HG03342 (cell line): Measurements from ENCODE around the gene TUFM.
"Not testable (repeated sequence)": the region's sequence is repeated elsewhere in the genome, so short reads cannot be mapped to it uniquely, and the experiment has no call there.

ENCODE experiments used
- ATAC-seq: cut with Tn5 transposase; IDR thresholded peaks from one replicate; pipeline ENCODE4 v1.9.1; 2021; ENCODE audit warnings: mild to moderate bottlenecking, moderate library complexity; ENCODE audit not compliant: unreplicated experiment

Gene TUFM

DNA sequence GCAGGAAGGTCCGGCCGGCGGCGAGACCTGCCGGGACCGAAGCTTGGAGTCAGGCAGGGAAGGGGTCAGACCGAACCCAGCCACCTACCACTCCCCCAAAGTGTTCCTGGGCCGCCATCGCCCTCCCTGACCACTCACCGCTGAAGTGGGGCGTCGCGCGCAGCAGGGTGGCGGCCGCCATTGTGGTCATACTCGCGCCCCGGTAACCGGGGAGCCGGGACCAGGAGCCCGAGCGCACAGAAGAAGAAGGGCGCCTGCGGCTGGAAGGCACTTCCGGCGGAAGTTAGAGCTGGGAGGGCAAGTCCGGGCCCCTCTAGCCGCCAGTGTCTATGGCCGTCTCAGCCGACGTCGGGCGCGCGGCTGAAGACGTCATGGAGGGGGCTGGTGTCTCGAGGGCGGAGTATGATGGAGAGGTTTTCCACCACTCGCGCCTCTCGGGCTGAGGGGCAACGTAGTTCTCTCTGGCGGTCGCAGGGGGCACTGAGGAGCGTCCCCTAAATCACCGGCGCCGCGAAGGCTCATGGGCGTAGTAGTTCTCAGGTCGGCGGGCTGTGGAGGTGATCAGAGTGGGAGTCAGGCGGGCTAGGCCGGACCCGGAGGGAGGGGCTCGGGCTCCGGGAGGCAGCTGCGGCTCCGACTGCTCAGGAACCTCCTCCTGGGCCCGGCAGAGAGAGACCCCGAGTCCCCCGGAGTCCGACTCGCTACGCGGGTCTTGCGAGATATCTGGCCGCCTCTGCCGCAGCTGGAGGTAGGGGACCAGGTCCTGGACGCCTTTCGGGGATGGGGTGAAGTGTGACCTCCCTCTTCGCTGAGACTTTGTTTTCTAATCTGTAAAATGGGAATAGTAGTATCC is at the start of gene TUFM:
TSS of gene TUFM (minus strand) at position 269 of the 853 bp plus-strand sequence. CDS start at position 190, 79 bp downstream.
- ATAC-seq, result peak; percentile 89

DNA sequence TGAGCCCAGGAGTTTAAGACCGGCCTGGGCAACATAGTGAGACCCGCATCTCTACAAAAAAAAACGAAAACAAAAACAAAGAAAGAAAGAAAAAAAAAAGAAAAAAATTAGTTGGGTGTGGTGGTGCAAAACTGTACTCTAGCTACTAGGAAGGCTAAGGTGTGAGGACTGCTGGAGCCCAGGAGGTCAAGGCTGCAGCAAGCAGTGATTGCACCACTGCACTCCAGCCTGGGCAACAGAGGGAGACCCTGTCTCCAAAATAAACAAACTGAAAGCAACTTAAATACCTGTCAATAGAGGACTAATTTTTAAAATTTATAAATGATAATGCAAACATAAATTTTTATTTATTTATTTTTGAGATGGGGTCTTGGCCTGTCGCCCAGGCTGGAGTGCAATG is 49.5 kb upstream of the TUFM start:
- no peak for ATAC-seq

DNA sequence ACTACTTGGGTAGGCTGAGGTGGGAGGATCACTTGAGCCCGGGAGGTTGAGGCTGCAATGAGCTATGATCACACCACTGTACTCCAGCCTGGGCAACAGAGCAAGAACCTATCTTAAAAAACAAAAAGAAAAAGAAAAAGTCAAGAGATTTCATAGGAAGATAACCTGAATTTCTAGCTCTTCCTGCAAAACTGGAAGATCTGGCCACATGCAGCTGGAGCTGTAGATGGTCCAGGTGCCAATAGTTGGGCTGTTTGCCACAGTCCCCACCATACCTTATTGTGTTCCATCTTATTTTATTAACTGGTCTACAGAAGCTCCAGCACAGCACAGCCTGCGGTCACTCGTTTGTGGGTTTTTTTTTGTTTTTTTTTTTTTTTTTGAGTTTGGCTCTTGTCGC is 47.1 kb upstream of the TUFM start:
- no peak for ATAC-seq

DNA sequence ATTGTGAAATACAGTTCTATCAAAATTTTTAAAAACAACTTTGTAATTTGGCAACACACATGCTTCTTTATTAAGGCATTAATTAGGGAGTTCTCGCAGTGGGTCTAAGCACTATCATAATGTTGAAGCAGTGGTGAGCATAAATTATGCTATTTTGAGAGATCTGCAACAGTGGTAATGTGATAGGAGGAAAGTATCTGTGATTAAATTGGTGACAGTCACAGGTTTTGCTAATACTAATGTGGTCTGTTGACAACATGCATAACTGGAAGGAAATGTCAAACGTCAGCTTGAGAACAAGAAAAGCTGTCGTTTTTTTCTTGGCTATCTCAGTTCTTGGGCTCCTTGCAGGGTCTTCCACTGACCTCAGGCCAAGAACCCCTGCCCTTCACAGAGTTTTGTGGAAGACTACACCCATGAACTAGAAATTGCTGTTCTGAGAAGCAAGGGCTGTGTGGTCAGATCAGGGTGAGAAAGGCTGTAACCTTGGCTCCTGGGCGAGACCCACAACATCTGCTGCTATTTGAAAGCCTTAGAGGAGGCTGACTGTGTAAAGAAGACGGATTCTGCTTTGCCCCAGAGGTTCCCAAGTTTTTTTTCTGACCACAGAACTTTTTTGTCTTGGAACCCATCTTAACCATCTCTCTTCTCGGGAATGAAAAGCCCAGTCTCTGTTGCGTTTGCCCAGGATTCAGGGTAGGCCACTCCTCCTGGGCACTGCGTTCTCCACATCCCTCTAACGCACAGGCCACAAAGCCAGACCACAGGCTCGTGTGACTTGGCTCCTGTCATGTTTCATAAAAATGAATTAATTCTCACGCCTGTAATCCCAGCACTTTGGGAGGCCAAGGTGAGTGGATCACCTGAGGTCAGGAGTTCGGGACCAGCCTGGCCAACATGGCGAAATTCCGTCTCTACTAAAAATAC is 46.1 kb upstream of the TUFM start:
- ATAC-seq, result no peak

DNA sequence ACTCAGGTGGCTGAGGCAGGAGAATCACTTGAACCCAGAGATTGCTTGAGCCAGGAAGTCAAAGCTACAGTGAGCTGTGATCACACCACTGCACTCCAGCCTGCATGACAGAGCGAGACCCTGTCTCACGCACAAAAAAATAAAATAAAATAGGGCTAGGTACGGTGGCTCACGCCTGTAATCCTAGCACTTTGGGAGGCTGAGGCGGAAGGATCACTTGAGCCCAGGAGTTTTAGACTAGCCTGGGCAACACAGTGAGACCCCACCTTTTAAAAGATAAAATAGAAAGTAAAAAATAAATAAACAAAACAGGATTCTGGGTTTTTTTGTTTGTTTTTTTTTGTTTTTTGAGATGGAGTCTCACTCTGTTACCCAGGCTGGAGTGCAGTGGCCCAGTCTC is 44.2 kb upstream of the TUFM start:
- ATAC-seq, result not testable (repeated sequence)

DNA sequence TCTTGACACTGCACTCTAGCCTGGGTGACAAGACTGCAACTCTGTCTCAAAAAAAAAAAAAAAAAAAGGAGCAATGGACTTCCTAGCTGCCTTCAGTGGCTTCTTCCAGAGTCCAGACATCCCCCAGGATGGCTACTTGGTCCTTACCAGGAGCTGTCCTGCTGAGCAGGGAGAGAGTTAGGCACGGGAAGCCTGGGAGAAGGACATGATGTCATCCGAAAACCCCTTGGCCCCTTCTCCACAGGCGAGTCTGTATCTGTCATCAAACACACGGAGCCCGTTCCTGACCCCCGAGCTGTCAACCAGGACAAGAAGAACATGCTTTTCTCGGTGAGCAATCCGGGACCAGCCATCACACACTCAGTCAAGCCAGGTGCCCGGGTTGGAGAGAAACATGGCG is 40.8 kb upstream of the TUFM start:
- no peak for ATAC-seq

DNA sequence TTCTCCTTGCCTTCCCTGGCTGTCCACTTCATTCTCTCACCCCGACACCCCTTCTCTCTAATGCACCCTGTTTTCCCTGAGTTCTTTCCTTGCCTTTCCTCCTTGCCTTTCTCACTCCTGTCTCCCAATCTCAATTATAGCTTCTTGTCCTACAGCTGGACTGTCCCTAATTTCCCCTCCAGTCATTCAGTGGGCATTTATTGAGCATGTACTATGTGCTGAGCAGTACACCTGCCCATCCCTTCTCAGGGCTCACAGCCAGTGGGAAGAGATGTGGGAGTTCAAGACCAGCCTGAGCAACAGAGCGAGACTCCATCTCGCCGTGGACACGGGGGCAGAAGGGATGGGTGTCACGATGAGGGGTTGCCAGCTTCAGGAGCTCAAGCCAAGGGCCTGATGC is 37.9 kb upstream of the TUFM start:
- ATAC-seq, result no peak

DNA sequence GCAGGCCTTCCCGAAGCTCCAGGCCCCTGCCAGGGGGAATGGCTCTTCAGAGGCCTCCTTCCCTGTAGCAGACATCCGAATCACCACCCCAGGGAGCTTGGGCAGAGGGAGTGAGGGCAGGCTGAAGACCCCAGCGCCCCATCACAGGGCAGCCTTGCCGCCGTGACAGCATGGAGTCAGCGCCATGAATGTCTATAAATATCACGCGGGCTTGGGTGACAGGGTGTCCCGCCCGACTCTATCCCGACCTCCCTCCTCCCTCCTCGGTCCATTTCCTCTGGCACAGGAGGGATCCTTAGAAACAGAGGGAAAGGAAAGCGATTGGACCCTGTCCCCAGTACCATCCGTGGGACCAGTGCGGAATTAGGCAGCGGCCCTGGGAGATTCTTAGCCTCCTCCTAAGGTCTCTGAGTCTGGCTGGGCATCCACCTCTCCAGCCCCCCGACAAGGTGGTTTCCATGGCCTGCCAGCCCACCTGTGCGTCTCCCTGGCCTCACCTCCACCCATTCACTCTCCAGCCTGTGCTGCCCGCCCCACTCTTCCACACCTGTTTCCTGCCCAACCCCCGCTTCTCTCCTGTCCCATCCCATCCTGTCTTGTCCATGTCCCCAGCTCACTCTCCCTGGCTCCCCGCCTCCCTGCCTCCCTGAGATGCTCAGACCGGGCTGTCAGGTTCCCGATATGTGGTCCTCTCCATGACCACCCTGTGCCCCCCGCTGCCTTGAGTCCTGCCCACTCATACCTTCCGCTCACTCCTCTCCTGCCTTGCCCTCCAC is 37.3 kb upstream of the TUFM start:
- ATAC-seq, result no peak

DNA sequence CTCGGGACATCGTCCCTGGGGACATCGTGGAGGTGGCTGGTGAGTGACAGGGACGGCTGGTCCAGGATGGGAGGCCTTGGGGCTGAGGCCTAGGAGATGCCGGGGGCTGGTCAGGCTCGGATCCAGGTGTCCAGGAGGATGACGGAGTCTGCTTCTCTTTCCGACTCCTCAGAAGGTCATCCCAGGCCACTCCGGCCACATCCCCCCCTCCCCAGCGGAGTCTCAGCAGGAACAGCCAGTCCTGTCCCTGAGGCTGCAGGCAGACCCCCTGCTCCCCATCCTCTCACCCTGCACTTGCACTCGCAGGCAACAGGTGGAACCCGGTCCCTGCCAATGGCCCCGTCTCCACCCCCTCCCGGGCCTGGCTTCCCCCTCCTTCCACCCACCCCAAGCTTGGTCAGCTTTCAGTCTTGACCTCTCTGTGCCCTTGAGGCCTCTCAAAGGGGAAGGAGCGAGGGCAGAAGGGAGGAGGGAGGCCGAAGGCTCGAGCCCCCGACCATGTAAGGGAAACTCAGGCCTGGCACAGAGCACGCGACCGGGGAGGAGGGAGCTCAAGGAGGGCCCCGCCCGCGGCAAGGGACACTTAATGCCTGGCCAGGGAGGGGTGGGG is 36.5 kb upstream of the TUFM start:
- no peak for ATAC-seq

DNA sequence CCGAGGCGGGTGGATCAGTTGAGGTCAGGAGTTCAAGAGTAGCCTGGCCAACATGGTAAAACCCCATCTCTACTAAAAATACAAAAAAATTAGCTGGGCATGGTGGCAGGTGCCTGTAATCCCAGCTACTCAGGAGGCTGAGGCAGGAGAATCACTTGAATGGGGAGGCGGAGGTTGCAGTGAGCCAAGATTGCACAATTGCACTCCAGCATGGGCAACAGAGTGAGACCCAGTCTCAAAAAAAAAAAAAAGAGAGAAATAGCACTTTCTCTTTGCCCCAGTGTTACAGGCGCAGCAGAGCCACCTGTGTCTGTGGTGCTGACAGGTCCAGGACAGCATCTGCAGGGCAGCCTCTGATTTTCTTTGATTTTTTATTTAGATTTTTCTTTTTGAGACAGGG is 35.4 kb upstream of the TUFM start:
- ATAC-seq, result not testable (repeated sequence)

DNA sequence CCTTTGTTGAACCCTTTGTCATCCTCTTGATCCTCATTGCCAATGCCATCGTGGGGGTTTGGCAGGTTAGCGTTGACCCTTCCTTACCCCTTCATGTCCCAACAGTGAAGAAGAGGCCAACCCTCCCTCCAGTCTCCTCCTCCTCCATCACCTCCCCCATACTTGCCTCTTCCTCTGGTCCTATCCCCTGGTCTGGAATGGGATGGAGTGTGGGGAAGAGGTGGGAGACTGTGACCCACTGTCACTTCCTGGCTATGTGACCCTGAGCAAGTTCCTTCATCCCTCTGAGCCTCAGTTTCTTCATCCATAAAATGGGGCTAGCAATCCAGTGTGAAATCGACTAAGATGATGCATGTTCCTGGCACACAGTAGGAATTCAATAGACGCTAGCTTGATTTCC is 34.8 kb upstream of the TUFM start:
- ATAC-seq, result no peak

DNA sequence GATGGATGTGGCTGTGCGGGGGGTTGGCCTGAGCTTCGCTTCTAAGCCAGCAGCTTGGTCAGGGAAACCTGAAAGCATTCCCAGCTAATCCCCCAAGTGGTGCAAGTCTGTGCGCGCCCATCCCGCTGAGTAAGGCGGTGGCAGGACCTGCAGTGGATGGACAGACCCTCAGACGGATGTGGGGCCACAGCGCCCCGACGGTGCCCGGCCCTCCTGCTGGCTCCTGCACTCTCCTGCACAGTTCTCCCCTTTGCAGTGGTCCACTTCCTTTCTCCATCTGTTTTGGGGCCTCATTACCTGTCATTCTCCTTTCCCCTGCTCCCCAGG is 34.4 kb upstream of the TUFM start:
- no peak for ATAC-seq

DNA sequence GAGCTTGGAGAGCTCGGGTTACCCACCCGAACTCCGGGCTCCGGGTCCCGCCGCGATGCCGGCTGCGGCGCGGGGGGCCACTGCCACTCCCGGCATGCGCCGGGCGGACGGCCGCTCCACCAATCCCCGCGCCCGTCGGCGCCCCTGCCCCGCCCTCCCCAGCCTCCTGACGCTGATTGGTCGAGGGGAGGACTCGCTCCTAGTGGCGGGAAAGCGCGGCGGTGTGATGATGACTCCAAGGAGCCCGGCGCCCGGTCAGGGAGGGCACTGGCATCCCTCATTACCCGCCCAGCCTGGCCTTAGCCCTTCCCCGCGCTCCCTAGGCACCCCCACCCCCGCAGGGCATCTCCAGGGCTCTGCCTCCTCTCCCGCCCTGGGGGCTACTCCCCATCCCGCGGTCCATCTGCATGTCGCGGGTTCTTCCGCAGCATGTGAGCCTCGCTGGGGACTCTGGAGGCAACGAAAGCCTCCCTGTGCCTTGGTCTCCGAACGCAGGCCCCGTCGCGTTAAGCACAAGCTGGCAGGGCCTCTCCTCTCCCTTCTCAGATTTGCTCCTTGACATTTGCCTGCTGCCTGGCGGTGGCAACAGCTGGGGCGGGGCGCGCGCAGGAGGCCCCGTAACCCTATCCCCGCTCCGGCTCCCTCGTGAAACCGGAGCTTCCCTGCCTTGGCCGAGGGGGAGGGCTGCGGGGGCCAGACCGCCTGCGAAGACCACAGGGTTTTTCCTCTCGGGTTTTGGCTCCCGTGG is 33.9 kb upstream of the TUFM start:
- ATAC-seq, result peak; percentile 83

DNA sequence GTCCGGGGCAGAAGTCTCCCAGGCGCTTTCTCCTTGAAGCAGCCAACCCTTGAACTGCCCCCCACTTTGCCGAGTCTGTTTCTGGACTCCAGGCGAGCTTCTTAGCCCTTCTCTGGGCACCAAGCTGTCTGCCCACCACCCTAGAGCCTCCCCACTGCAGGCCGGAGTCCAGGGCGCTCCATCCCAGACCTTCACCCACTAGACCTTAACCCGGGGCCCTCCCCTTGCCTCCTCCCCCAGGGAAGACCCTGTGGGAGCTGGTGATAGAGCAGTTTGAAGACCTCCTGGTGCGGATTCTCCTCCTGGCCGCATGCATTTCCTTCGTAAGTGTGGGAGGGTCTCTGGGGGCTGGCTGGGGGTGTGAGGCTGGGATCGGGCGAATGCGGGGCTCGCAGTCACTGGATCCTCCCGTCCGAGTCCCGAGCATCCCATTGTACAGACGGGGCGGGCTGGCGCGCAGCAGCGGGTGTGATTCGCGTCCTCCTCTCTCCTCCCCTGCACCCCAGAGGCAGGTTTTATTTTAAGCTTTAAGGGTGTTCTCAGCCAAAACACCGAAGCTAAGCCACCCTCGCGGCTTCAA is 33.2 kb upstream of the TUFM start:
- ATAC-seq, result peak; percentile 40

DNA sequence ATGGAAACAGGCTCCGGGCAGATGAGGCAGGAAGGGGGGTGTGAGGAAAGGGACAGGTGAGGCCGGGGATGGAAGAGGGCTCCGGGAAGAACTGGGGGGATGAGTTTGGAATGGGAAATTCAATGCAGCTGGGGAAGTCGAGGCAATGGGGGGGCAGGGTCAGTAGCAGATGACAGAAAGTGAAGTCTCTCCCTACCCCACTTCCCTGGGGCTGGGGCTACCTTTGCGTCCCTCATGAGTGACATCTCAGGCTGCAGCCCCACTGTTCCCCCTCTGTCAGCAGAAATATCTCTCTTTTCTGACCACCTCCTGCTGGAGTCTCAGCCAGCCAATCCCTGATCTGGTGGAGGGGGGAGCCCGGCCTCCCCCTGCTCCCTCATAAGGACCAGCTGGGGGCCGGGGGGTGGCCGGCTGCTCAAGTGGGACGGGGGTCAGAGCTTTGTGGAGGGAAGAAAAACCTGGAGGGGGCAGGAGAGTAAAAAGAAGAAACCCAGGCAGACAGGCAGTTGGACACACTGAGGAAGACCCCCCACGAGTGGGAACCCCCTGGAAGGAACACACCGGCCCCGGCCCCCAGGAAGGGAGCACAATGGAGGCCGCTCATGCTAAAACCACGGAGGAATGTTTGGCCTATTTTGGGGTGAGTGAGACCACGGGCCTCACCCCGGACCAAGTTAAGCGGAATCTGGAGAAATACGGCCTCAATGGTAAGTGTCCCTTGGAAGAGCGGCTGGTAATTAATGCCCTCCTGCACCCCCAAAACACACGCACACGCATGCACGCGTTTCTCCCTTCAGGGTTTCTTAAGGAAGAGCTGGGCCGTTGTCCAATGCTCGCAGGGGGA is 32.2 kb upstream of the TUFM start, which contains the start of gene ATP2A1:
TSS of gene ATP2A1 (plus strand) at position 406 of the 844 bp plus-strand sequence. CDS start at position 590, 184 bp downstream.
- ATAC-seq, result no peak

DNA sequence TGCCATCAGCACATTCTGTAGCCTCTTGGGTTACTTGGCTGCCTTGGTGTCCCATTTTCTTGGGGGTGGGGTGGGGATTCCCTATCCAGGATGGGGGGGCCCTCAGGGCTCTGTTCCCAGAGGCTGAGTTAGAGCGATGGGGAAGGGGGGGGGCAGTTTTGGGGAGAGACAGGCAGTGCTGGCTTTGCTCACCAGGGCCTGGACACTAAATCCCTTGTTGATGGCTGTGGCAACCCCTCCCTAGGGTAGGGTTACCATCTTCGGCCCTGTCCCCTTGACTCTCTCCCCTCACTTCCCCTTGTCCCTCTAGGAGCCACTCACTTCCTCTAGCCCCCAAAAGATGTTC is 31.5 kb upstream of the TUFM start:
- no peak for ATAC-seq

DNA sequence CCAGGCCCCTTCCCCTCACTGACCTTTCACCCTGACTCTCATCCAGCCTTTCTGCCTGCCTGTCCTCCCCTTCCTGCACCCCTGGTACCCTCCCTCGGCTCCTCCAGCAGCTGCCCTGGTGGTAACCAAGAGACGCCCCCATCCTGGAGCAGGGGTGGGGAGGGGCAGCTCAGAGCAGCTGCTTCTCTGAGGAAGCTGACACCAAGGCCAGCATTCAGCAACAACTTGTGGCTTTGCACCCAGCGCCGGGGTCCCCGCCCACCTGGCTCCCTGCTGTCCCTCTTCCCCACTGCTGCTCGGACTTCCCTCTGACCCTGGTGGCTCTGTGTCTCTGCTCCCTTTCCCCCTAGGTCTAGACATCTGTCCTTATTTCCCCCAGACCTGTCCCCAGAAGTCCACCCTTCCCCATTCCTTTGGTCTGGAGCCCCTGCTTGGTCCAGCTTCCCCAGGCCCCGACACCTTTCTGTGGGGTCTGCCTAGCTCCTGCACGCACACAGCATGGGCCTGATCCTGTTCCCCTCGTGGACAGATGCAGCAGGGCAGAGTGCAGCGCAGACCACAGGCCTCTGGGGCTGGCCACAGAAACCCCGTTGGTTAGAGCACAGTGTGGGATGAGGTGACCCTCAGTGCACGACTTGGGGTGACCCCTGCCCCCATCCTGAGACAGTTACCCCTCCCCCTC is 31.0 kb upstream of the TUFM start:
- ATAC-seq, result no peak

DNA sequence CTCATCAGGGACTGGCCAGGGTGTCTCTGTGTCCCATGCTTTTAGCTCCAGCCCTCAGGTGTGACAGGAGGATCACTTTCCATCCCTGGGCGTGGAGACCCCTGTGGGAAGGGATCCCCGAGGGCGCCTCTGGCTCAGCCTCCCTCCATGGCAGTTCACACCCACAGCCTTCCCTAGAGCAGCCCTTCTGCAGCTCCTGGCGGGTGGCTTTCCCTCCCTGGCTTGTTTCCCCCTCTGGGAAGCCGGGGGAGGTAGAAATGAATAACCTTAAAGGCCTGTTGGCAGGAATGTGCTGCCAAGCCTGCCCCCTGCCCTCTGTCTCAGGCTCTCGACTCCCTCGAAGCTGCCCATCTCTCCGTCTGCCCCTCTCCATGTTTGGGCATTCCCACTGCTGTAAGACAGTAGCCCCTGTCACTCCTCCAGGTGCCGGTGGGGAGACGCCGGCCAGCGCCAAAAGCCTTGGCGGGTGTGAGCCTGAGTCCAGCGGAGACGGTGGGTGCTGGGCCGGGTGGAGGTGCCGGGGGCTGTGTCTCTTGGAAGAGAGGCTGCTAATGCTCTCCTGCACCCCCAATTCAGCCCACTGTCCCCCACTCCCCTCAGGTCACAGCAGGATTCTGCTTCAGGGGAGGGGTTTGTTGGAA is 30.0 kb upstream of the TUFM start:
- ATAC-seq, result no peak
